Kidney (tissue), 14 donors: ENCODE data around the gene ITPR1. TPM values are rescaled to one million over a fixed set of nuclear protein-coding genes. Genes with fewer than 3 reads are reported as not detected.

Experiments used
- DNase-seq, 5 donors: peaks; one replicate each; pipeline ENCODE4 v3.0.0-alpha.2; 2013 to 2020
- FAIRE-seq: peaks from 2 replicates; lab custom pipeline; 2012; peaks lifted over from hg19 to GRCh38; lab: Jason Lieb, UNC
- H3K27ac ChIP-seq, 2 donors: one replicate each; pipeline ENCODE4 v1.7.0; 2013; ENCODE audit warnings: low read depth in 2 of 2, low read length in 2 of 2, inconsistent platforms in 1 of 2
- H3K27me3 ChIP-seq: one replicate; pipeline ENCODE4 v1.7.1; 2013; ENCODE audit warnings: low read length, inconsistent platforms; ENCODE audit not compliant: control insufficient read depth, insufficient read depth
- H3K36me3 ChIP-seq, 3 donors: one replicate each; pipeline versions ENCODE4 v1.7.0 to v1.7.1; 2013; ENCODE audit warnings: low read length in 3 of 3, control low read depth in 1 of 3, inconsistent platforms in 1 of 3; ENCODE audit not compliant: insufficient read depth in 3 of 3, control insufficient read depth in 2 of 3
- H3K4me1 ChIP-seq, 3 donors: one replicate each; pipeline versions ENCODE4 v1.7.0 to v1.7.1; 2013; ENCODE audit warnings: low read length in 3 of 3, inconsistent platforms in 1 of 3, low read depth in 1 of 3; ENCODE audit not compliant: control insufficient read depth in 2 of 3, insufficient read depth in 2 of 3
- H3K4me3 ChIP-seq, 3 donors: one replicate each; pipeline versions ENCODE4 v1.7.0 to v1.8.1; 2013; ENCODE audit warnings: low read length in 3 of 3, control low read depth in 1 of 3, inconsistent platforms in 1 of 3
- H3K9ac ChIP-seq, 3 donors: one replicate each; pipeline versions ENCODE4 v1.7.0 to v1.7.1; 2013; ENCODE audit warnings: low read length in 3 of 3, control low read depth in 1 of 3, inconsistent platforms in 1 of 3
- H3K9me3 ChIP-seq, 3 donors: one replicate each; pipeline versions ENCODE4 v1.7.0 to v1.7.1; 2013; ENCODE audit warnings: low read length in 3 of 3, control low read depth in 1 of 3, inconsistent platforms in 1 of 3; ENCODE audit not compliant: control insufficient read depth in 2 of 3, insufficient read depth in 1 of 3
- intact Hi-C: fragments of 100-400 bp; cut with DNase I; formaldehyde crosslinking; loops from one replicate; pipeline ENCODE4 v1.11.1; 2022
- polyA plus RNA-seq: library from polyadenylated mRNA; stranded (reverse); fragments of 350-450 nt; fragmentation: Illumina TruSeq; extraction: RNeasy Lipid Tissue Mini Kit (QIAGEN cat#74804); gene quantifications from one replicate; pipeline ENCODE4 v1.2.3, GENCODE V29; 2014; ENCODE audit warnings: low read depth, low replicate concordance; ENCODE audit not compliant: insufficient read depth
- total RNA-seq: library from RNA; stranded (reverse); fragmentation: NEBNext Ultra II Directional; extraction: Animal tissue kit (Norgen Biotek cat#: 25700); gene quantifications from one replicate; pipeline ENCODE4 v1.2.1, GENCODE V29; 2021
- TF ChIP-seq, protein P1 (sequence below): IDR thresholded peaks from 3 replicates; pipeline ENCODE4 v1.5.1; 2012; ENCODE audit warnings: mild to moderate bottlenecking, moderate library complexity, borderline replicate concordance; ENCODE audit not compliant: insufficient read depth; ENCODE audit errors: extremely low read depth
- donor health status: control.
- donor health status: control.
- donor health status: control.
- donor health status: control.
- donor health status: control.
- donor health status: DM: yes; HTN: yes; CAD: no.
- donor health status: Normal renal cell carcinoma (clear cell type).

Gene ITPR1
- total and polyA plus RNA-seq, 2 donors from 2014 or later, result 30.2 to 81.2 TPM

DNA sequence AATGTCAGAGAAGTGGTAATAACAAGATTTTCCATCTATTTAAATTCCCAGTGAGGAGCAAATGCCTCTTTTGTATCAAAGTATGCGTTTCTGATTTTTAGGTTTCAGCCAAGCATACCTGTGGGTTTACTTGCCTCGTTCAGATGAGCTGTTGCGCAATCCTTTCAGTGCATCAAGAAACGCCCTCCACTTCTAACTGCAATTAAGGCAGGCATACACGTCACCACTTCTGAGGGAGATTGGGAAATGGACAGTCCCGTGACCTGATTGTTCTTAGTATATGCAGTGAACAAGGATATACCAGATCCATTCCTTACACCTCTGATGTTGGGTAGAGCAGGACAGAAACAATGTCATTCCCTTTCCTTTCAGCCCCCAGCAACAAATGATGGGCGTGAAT, 219.0 kb downstream of the ITPR1 start:
- peak overlapping the region in 1 of 2 donors; percentile 49 for H3K27ac ChIP-seq

DNA sequence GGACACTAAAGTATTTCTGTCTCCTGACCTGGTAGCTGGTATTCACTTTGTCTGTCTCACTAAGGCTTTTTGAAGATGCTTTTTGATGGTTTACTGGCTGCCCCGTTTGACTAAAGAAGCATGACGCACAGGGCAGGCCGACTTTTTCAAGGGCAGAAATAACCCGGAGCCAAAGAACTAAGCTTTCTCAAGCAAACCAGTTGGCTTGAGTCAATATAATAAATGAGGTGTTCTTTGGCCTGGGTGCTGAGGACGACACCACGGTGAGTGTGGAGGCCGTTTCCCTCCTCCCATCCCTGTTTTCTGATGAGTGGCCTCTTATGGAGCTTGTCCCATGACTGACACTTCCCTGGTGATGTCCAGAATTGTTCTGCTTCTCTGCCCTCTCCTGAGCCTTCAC, 220.9 kb downstream of the ITPR1 start:
- no peak overlapping the region for H3K27ac ChIP-seq
- no peak overlapping the region for H3K9ac ChIP-seq
- DNase-seq (no peak), FAIRE-seq (no peak)
- H3K4me1 ChIP-seq, result peaks cover 0 to 17% (median 7%) of the 10 kb centered on the region in 3 donors
- H3K36me3 ChIP-seq, result peaks cover 3 to 7% (median 5%) of the 10 kb centered on the region in 3 donors
- intact Hi-C loops, result loop anchor here (10.0 kb wide), 1 partner anchor 341 kb away; no protein-coding TSS in a partner anchor
- H3K27me3 ChIP-seq, result no peaks in the 10 kb centered on the region
- TF ChIP-seq, protein P1, sequence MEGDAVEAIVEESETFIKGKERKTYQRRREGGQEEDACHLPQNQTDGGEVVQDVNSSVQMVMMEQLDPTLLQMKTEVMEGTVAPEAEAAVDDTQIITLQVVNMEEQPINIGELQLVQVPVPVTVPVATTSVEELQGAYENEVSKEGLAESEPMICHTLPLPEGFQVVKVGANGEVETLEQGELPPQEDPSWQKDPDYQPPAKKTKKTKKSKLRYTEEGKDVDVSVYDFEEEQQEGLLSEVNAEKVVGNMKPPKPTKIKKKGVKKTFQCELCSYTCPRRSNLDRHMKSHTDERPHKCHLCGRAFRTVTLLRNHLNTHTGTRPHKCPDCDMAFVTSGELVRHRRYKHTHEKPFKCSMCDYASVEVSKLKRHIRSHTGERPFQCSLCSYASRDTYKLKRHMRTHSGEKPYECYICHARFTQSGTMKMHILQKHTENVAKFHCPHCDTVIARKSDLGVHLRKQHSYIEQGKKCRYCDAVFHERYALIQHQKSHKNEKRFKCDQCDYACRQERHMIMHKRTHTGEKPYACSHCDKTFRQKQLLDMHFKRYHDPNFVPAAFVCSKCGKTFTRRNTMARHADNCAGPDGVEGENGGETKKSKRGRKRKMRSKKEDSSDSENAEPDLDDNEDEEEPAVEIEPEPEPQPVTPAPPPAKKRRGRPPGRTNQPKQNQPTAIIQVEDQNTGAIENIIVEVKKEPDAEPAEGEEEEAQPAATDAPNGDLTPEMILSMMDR, result no peak
- H3K4me3 ChIP-seq, result no peak overlapping the region
- no peaks in the 10 kb centered on the region for H3K9me3 ChIP-seq

More for the DNA sequence above, 219.0 kb downstream of the ITPR1 start:
- Histone ChIP-seq H3K27me3 (no peaks in the 10 kb centered on the region), H3K9ac (peak overlapping the region in 1 of 3 donors; percentile 16), H3K4me3 (no peak overlapping the region), H3K4me1 (peaks cover 0 to 6% (median 0%) of the 10 kb centered on the region in 3 donors), H3K9me3 (no peaks in the 10 kb centered on the region), H3K36me3 (peaks cover 4 to 11% (median 5%) of the 10 kb centered on the region in 3 donors)
- TF ChIP-seq, protein P1, result no peak
- intact Hi-C loops, result loop anchor here (10.0 kb wide), 1 partner anchor 343 kb away; no protein-coding TSS in a partner anchor
- no peak for DNase-seq
- FAIRE-seq, result no peak

DNA sequence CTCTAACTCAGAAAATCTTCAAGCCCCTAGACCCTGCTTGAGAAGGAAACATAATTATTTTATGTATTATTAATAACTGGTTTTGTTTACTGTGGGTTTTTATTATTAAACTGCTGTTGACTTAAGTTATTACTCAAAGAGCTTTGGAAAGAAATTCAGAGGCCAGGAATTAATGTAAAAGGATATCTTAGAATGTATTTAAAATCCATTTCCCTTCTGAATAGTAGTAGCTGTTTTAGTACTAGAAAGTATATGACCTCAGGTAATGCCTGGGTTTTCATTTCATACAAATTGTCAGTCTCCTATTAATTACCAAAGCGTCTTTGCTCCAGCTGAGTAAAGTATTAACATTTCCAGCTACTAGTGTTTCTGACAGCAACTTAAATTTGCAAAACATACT, 223.1 kb downstream of the ITPR1 start:
- DNase-seq (no peak), FAIRE-seq (no peak)
- Histone ChIP-seq H3K9me3 (no peaks in the 10 kb centered on the region), H3K4me1 (peaks cover 0 to 35% (median 14%) of the 10 kb centered on the region in 3 donors), H3K4me3 (no peak overlapping the region), H3K36me3 (peaks cover 3 to 7% (median 5%) of the 10 kb centered on the region in 3 donors), H3K9ac (peak overlapping the region in 1 of 3 donors; percentile 17), H3K27ac (peak overlapping the region in 1 of 2 donors; percentile 39), H3K27me3 (no peaks in the 10 kb centered on the region)
- intact Hi-C loops, result loop anchor here (10.0 kb wide), 1 partner anchor 339 kb away; no protein-coding TSS in a partner anchor
- TF ChIP-seq, protein P1, result no peak
